Smooth muscle cell (in vitro differentiated cells): ENCODE measurements around the gene KAT14. TPM values are rescaled to one million over a fixed set of nuclear protein-coding genes. Genes with fewer than 3 reads are reported as not detected.

ENCODE experiments used
- DNase-seq: peaks from one replicate; lab custom pipeline; 2025; ENCODE audit not compliant: unreplicated experiment; lab: John Stamatoyannopoulos, UW
- H2AFZ ChIP-seq: fragments of 200-600 bp; sonication (generic); 2 replicates; pipeline ENCODE4 v1.6.0; 2016; ENCODE audit warnings: antibody characterized with exemption, low read depth, mild to moderate bottlenecking
- H3F3A ChIP-seq: fragments of 200-600 bp; sonication (generic); 2 replicates; pipeline ENCODE4 v1.6.0; 2017; ENCODE audit warnings: antibody characterized with exemption, low read depth
- H3K27ac ChIP-seq: fragments of 200-600 bp; sonication (generic); 2 replicates; pipeline ENCODE4 v1.5.1; 2016; ENCODE audit warnings: low read depth, mild to moderate bottlenecking
- H3K27me3 ChIP-seq: fragments of 200-600 bp; sonication (generic); 2 replicates; pipeline ENCODE4 v1.6.1; 2016; ENCODE audit warnings: low read depth, mild to moderate bottlenecking
- H3K36me3 ChIP-seq: fragments of 200-600 bp; sonication (generic); 2 replicates; pipeline ENCODE4 v1.5.1; 2016; ENCODE audit warnings: low read depth
- H3K4me1 ChIP-seq: fragments of 200-600 bp; sonication (generic); 2 replicates; pipeline ENCODE4 v1.5.1; 2016; ENCODE audit warnings: low read depth
- H3K4me2 ChIP-seq: fragments of 200-600 bp; sonication (generic); 2 replicates; pipeline ENCODE4 v1.6.0; 2016; ENCODE audit warnings: mild to moderate bottlenecking
- H3K4me3 ChIP-seq: fragments of 200-600 bp; sonication (generic); 2 replicates; pipeline ENCODE4 v1.5.1; 2016; ENCODE audit warnings: mild to moderate bottlenecking
- H3K79me2 ChIP-seq: fragments of 200-600 bp; sonication (generic); 2 replicates; pipeline ENCODE4 v1.6.0; 2016; ENCODE audit warnings: low read depth, mild to moderate bottlenecking
- H3K9ac ChIP-seq: fragments of 200-600 bp; sonication (generic); 2 replicates; pipeline ENCODE4 v1.6.0; 2016; ENCODE audit warnings: low read depth
- H3K9me3 ChIP-seq: fragments of 200-600 bp; sonication (generic); replicated peaks from 2 replicates; pipeline ENCODE4 v1.5.1; 2016; ENCODE audit warnings: low read depth
- H4K20me1 ChIP-seq: fragments of 200-600 bp; sonication (generic); 2 replicates; pipeline ENCODE4 v1.6.0; 2016; ENCODE audit warnings: low read depth
- WGBS: methylation state at CpG from one replicate; pipeline ENCODE4 v1.1.7; 2016; ENCODE audit warnings: low lambda C conversion rate; 5-methylcytosine and 5-hydroxymethylcytosine counted together
- polyA plus RNA-seq: library from polyadenylated mRNA; unstranded; fragments of >200 nt; fragmentation: Nextera tagmentation; extraction: Ambion mirVana; gene quantifications from 2 replicates; pipeline ENCODE4 v1.2.1, GENCODE V29; 2016
- total RNA-seq: library from RNA; depleted of rRNA; stranded (reverse); fragments of >200 nt; gene quantifications from 2 replicates; pipeline ENCODE4 v1.2.3, GENCODE V29; 2014
- TF ChIP-seq, protein P1 (sequence below): fragments of 200-600 bp; sonication (generic); IDR thresholded peaks from 2 replicates; pipeline ENCODE4 v1.5.1; 2017; ENCODE audit warnings: borderline replicate concordance, mild to moderate bottlenecking, antibody characterized with exemption; ENCODE audit not compliant: insufficient read depth, poor library complexity, severe bottlenecking

The KAT14 gene
- total and polyA plus RNA-seq, 2 experiments from 2014 or later, result 7.0 to 7.1 TPM

GRCh38 chr20:18138266-18138582, 561 bp downstream of the KAT14 start:
- H3K4me1 ChIP-seq, result peaks cover 9% of the 10 kb centered on the region
- no peaks in the 10 kb centered on the region for H3K9me3 ChIP-seq
- no peaks in the 10 kb centered on the region for H3K27me3 ChIP-seq
- H2AFZ ChIP-seq, result peak overlapping the region; percentile 98
- peak overlapping the region; percentile 66 for H3K27ac ChIP-seq
- H3F3A ChIP-seq, result no peaks in the 10 kb centered on the region
- TF ChIP-seq, protein P1, sequence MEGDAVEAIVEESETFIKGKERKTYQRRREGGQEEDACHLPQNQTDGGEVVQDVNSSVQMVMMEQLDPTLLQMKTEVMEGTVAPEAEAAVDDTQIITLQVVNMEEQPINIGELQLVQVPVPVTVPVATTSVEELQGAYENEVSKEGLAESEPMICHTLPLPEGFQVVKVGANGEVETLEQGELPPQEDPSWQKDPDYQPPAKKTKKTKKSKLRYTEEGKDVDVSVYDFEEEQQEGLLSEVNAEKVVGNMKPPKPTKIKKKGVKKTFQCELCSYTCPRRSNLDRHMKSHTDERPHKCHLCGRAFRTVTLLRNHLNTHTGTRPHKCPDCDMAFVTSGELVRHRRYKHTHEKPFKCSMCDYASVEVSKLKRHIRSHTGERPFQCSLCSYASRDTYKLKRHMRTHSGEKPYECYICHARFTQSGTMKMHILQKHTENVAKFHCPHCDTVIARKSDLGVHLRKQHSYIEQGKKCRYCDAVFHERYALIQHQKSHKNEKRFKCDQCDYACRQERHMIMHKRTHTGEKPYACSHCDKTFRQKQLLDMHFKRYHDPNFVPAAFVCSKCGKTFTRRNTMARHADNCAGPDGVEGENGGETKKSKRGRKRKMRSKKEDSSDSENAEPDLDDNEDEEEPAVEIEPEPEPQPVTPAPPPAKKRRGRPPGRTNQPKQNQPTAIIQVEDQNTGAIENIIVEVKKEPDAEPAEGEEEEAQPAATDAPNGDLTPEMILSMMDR, result no peak
- DNase-seq, result no peak
- WGBS, result under 1% methylated on average over 15 of the region's 15 CpGs
- no peaks in the 10 kb centered on the region for H3K36me3 ChIP-seq
- peak overlapping the region; percentile 96 for H3K4me2 ChIP-seq
- H3K9ac ChIP-seq, result peak overlapping the region; percentile 68
- H3K79me2 ChIP-seq, result peaks cover 25% of the 10 kb centered on the region
- H4K20me1 ChIP-seq, result no peaks in the 10 kb centered on the region
- H3K4me3 ChIP-seq, result peak overlapping the region; percentile 90

DNA sequence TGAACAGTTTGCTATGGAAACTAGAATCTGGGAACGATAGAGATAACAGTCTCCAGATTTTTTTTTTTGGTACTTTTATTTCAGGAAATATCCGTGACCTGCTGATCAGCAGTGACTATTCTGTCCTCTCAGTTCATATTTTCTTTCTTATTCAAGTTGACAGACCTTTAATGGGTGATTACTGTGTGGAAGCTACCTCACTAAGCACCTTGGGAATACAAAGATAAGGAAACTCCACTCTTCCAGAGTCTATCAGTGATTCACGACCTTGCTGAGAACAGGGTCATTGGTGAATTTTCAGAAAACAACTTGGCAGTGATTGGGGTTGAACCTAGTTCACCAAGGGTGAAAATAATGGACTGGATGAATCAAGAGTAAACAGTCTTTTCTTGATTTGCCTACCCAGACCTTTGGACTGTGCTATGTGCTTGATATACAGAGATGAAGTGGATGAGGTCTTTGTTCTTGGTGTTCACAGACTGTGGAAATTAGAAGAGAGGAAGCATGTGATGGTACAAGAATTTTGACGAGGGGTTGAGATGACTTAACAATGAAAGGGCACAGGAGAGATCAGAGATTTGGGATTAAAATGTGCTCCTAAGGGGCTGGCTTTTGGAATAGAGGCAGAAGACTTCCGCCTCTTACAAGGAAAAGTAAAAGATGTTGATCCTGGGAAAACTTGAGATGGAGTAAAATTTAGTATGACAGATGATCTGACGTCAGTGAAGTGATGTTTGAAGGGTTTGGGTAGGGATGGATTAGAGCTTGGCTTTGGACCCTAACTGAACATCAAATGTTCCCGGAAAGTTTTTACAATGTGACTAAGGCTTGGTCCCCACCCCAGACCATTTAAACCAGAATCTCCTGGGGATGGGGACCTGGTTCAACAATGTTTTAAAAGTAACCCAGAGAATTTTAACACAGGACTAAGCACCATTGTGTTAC, 1.2 kb downstream of the KAT14 start:
- Histone ChIP-seq H3K27ac (no peak overlapping the region), H3K4me1 (peaks cover 9% of the 10 kb centered on the region), H3F3A (no peaks in the 10 kb centered on the region), H3K9ac (peak overlapping the region; percentile 68), H4K20me1 (no peaks in the 10 kb centered on the region), H3K79me2 (peaks cover 25% of the 10 kb centered on the region), H3K27me3 (no peaks in the 10 kb centered on the region), H2AFZ (peak overlapping the region; percentile 98), H3K4me2 (peak overlapping the region; percentile 96), H3K4me3 (peak overlapping the region; percentile 90), H3K36me3 (no peaks in the 10 kb centered on the region), H3K9me3 (no peaks in the 10 kb centered on the region)
- no peak for DNase-seq
- WGBS, result 38% methylated on average over 7 of the region's 7 CpGs
- TF ChIP-seq, protein P1, result no peak

- no peak overlapping the region for H2AFZ ChIP-seq
- WGBS, result 100% methylated on average over 2 of the region's 2 CpGs
- H3K4me1 ChIP-seq, result peaks cover 9% of the 10 kb centered on the region
- TF ChIP-seq, protein P1, result no peak
- H3K4me3 ChIP-seq, result peak overlapping the region; percentile 90
- no peaks in the 10 kb centered on the region for H4K20me1 ChIP-seq
- no peaks in the 10 kb centered on the region for H3F3A ChIP-seq
- no peaks in the 10 kb centered on the region for H3K9me3 ChIP-seq
- H3K4me2 ChIP-seq, result peak overlapping the region; percentile 13
- no peaks in the 10 kb centered on the region for H3K36me3 ChIP-seq
- no peaks in the 10 kb centered on the region for H3K27me3 ChIP-seq
- H3K79me2 ChIP-seq, result peaks cover 25% of the 10 kb centered on the region
- no peak for DNase-seq
- no peak overlapping the region for H3K9ac ChIP-seq
- no peak overlapping the region for H3K27ac ChIP-seq
Measured at GRCh38 chr20:18139832-18140231, 2.2 kb downstream of the KAT14 start.
